Measurements from ENCODE around the gene GPN1.
"Not testable (repeated sequence)": the region's sequence is repeated elsewhere in the genome, so short reads cannot be mapped to it uniquely, and the experiment has no call there.

The GPN1 gene

GRCh38 chr2:27587025-27587424 lies 41.8 kb upstream of the GPN1 start:
- no peak for TF ChIP-seq CTCF (IDR thresholded peaks at IDR 0.05; ENCODE audit: low read length, missing control alignments)
- DNase-seq (ENCODE audit: low read depth), result no peak
- H3K4me3 ChIP-seq (replicated peaks; ENCODE audit: low read depth, low read length), result no peak overlapping the region

- no peak for DNase-seq (ENCODE audit: low read depth)
- no peak for TF ChIP-seq CTCF (IDR thresholded peaks at IDR 0.05; ENCODE audit: low read length, missing control alignments)
- no peak overlapping the region for H3K4me3 ChIP-seq (replicated peaks; ENCODE audit: low read depth, low read length)
Measured at GRCh38 chr2:27588308-27588707, 40.5 kb upstream of the GPN1 start.

- no peak for TF ChIP-seq CTCF (IDR thresholded peaks at IDR 0.05; ENCODE audit: low read length, missing control alignments)
- no peak overlapping the region for H3K4me3 ChIP-seq (replicated peaks; ENCODE audit: low read depth, low read length)
- peak; percentile 21 for DNase-seq (ENCODE audit: low read depth)
Measured at GRCh38 chr2:27591745-27592144, 37.1 kb upstream of the GPN1 start.

- DNase-seq (ENCODE audit: low read depth), result no peak
- no peak overlapping the region for H3K4me3 ChIP-seq (replicated peaks; ENCODE audit: low read depth, low read length)
- no peak for TF ChIP-seq CTCF (IDR thresholded peaks at IDR 0.05; ENCODE audit: low read length, missing control alignments)
Measured at GRCh38 chr2:27593240-27593639, 35.6 kb upstream of the GPN1 start.

GRCh38 chr2:27594020-27594703 lies 34.7 kb upstream of the GPN1 start:
- not testable (repeated sequence) for H3K4me3 ChIP-seq (replicated peaks; ENCODE audit: low read depth, low read length); DNase-seq (ENCODE audit: low read depth)

GRCh38 chr2:27595412-27595811 lies 33.4 kb upstream of the GPN1 start:
- not testable (repeated sequence) for DNase-seq (ENCODE audit: low read depth); H3K4me3 ChIP-seq (replicated peaks; ENCODE audit: low read depth, low read length)

GRCh38 chr2:27596627-27597026 lies 32.2 kb upstream of the GPN1 start:
- no peak overlapping the region for H3K4me3 ChIP-seq (replicated peaks; ENCODE audit: low read depth, low read length)
- no peak for DNase-seq (ENCODE audit: low read depth)
- TF ChIP-seq CTCF (IDR thresholded peaks at IDR 0.05; ENCODE audit: low read length, missing control alignments), result no peak

- DNase-seq (ENCODE audit: low read depth), result no peak
- no peak overlapping the region for H3K4me3 ChIP-seq (replicated peaks; ENCODE audit: low read depth, low read length)
- TF ChIP-seq CTCF (IDR thresholded peaks at IDR 0.05; ENCODE audit: low read length, missing control alignments), result no peak
Measured at GRCh38 chr2:27606611-27607010, 22.2 kb upstream of the GPN1 start.
